HepG2 (cell line): ENCODE data around the gene SLC22A5. TPM values are rescaled to one million over a fixed set of nuclear protein-coding genes. Genes with fewer than 3 reads are reported as not detected.
A peak's percentile ranks its signal among the peaks of the same experiment; 100 is the strongest.

Source experiments
- ELF4 ChIP-seq: sonication (generic); formaldehyde crosslinking; IDR thresholded peaks from 2 replicates; pipeline ENCODE4 v1.5.0; 2020; ENCODE audit warnings: missing genetic modification reagents, mild to moderate bottlenecking, moderate library complexity, borderline replicate concordance
- FOSL1 ChIP-seq: sonication (generic); formaldehyde crosslinking; IDR thresholded peaks from 2 replicates; pipeline ENCODE4 v1.9.0; 2021; ENCODE audit warnings: missing genetic modification reagents, borderline replicate concordance
- HHEX ChIP-seq: IDR thresholded peaks from 2 replicates; pipeline ENCODE4 v1.6.1; 2016; ENCODE audit warnings: control low read depth
- HNF1A ChIP-seq, 2 experiments: sonication (generic) in 1 of 2; formaldehyde crosslinking in 1 of 2; IDR thresholded peaks; 2 replicates each; pipeline versions ENCODE4 v1.4.0 to v1.6.1; 2016 to 2020; ENCODE audit warnings: borderline replicate concordance in 1 of 2, low read depth in 1 of 2, mild to moderate bottlenecking in 1 of 2, missing genetic modification reagents in 1 of 2
- ISX ChIP-seq: sonication (generic); formaldehyde crosslinking; conservative IDR thresholded peaks from 2 replicates; pipeline ENCODE4 v1.5.0; 2020; ENCODE audit warnings: missing genetic modification reagents
- JUNB ChIP-seq: sonication (generic); formaldehyde crosslinking; IDR thresholded peaks from 2 replicates; pipeline ENCODE4 v1.8.0; 2022; ENCODE audit warnings: missing genetic modification reagents, mild to moderate bottlenecking, borderline replicate concordance
- NKX3-1 ChIP-seq: sonication (generic); formaldehyde crosslinking; IDR thresholded peaks from 2 replicates; pipeline ENCODE4 v1.5.0; 2020; ENCODE audit warnings: missing genetic modification reagents
- PATZ1 ChIP-seq: sonication (generic); formaldehyde crosslinking; IDR thresholded peaks from 2 replicates; pipeline ENCODE4 v1.4.0; 2020; ENCODE audit warnings: missing genetic modification reagents
- PAX8 ChIP-seq: sonication (generic); formaldehyde crosslinking; IDR thresholded peaks from 2 replicates; pipeline ENCODE4 v1.8.0; 2022; ENCODE audit warnings: mild to moderate bottlenecking, missing genetic modification reagents, borderline replicate concordance
- PPARG ChIP-seq: conservative IDR thresholded peaks from 2 replicates; pipeline ENCODE4 v1.6.1; 2016; ENCODE audit warnings: missing biosample characterization, missing genetic modification reagents
- TFDP1 ChIP-seq: IDR thresholded peaks from 2 replicates; pipeline ENCODE4 v1.6.1; 2016; ENCODE audit warnings: missing compliant biosample characterization, missing genetic modification reagents, borderline replicate concordance
- ZBTB4 ChIP-seq: sonication (generic); formaldehyde crosslinking; IDR thresholded peaks from 2 replicates; pipeline ENCODE4 v1.4.0; 2020; ENCODE audit warnings: missing genetic modification reagents, mild to moderate bottlenecking, borderline replicate concordance
- ZNF615 ChIP-seq: sonication (generic); formaldehyde crosslinking; IDR thresholded peaks from 2 replicates; pipeline ENCODE4 v1.5.0; 2020; ENCODE audit warnings: mild to moderate bottlenecking, missing genetic modification reagents, borderline replicate concordance
- ZNF761 ChIP-seq: sonication (generic); formaldehyde crosslinking; conservative IDR thresholded peaks from 2 replicates; pipeline ENCODE4 v1.4.0; 2020; ENCODE audit warnings: mild to moderate bottlenecking, missing genetic modification reagents
- ZNF891 ChIP-seq: sonication (generic); formaldehyde crosslinking; IDR thresholded peaks from 2 replicates; pipeline ENCODE4 v1.5.0; 2020; ENCODE audit warnings: mild to moderate bottlenecking, missing genetic modification reagents
- polyA plus RNA-seq, 8 experiments: library from polyadenylated mRNA; depleted of rRNA in 3 of 8; stranded (reverse) in 7 of 8; unstranded in 1 of 8; fragments of >200 nt; fragmentation: Illumina TruSeq in 4 of 8; extraction: Trizol in 4 of 8; gene quantifications; 2 replicates each; pipeline versions ENCODE4 v1.2.1 to v1.2.3, GENCODE V29; 2011 to 2016; ENCODE audit warnings: low read depth in 4 of 8, missing spikeins in 1 of 8, mixed read lengths in 1 of 8; ENCODE audit not compliant: insufficient read depth in 1 of 8
- total RNA-seq, 5 experiments: library from RNA; depleted of rRNA; stranded (reverse); fragments of >200 nt; fragmentation: Illumina TruSeq; extraction: Trizol; gene quantifications; 2 replicates each; pipeline ENCODE4 v1.2.3, GENCODE V29; 2016; ENCODE audit warnings: low read depth in 1 of 5

Gene SLC22A5
- total and polyA plus RNA-seq, 2 of the 13 experiments (the other 11 are each of a cell fraction or from before 2014, with no cell fraction given), result 7.1 to 15.1 TPM

- TF ChIP-seq HNF1A (IDR thresholded peaks at IDR 0.05; ENCODE audit: low read depth), result no peak
- peak; percentile 46; the same call in 1 of the 2 replicates for TF ChIP-seq HNF1A (CRISPR knock-in tag; IDR thresholded peaks at IDR 0.05; ENCODE audit: borderline replicate concordance)
- no peak for TF ChIP-seq JUNB
- TF ChIP-seq FOSL1, result peak; percentile 15; the same call in 1 of the 2 replicates
- TF ChIP-seq ZNF891 (CRISPR knock-in tag), result peak; percentile 48
- TF ChIP-seq NKX3-1, result peak; percentile 76
- 0 out of 2 replicates have a peak, but pooled peaks have one; percentile 65 for TF ChIP-seq PAX8 (CRISPR knock-in tag)
- no peak for TF ChIP-seq HHEX (CRISPR knock-in tag)
- TF ChIP-seq PPARG (CRISPR knock-in tag), result no peak
- TF ChIP-seq TFDP1, result peak; percentile 68; the same call in 1 of the 2 replicates
- TF ChIP-seq ELF4, result no peak
- TF ChIP-seq ZNF761 (CRISPR knock-in tag), result 0 out of 2 replicates have a peak, but pooled peaks have one; percentile 76
- no peak for TF ChIP-seq ZBTB4 (CRISPR knock-in tag)
- no peak for TF ChIP-seq ZNF615 (CRISPR knock-in tag)
- TF ChIP-seq PATZ1 (CRISPR knock-in tag), result peak; percentile 59
- peak; percentile 68; the same call in 1 of the 2 replicates for TF ChIP-seq ISX (CRISPR knock-in tag)
These were observed at the start of gene SLC22A5 (continued) for GRCh38 chr5:132369474-132370180.
